Breast epithelium (tissue), 4 donors: ENCODE results near the gene UNC5B. TPM values are rescaled to one million over a fixed set of nuclear protein-coding genes. Genes with fewer than 3 reads are reported as not detected.
A peak's percentile ranks its signal among the peaks of the same experiment; 100 is the strongest.

Experiments
- DNase-seq, 2 donors: peaks; one replicate each; pipeline ENCODE4 v3.0.0-alpha.2; 2019; ENCODE audit warnings: low spot score in 2 of 2
- H3K27ac ChIP-seq, 2 donors: fragments of 200-600 bp; sonication (generic) in 1 of 2; one replicate each; pipeline ENCODE4 v1.5.1; 2016 to 2019; ENCODE audit warnings: mild to moderate bottlenecking in 1 of 2
- H3K27me3 ChIP-seq, 2 donors: fragments of 200-600 bp; sonication (generic) in 1 of 2; one replicate each; pipeline versions ENCODE4 v1.5.1 to v1.6.0; 2017 to 2019; ENCODE audit warnings: control low read depth in 1 of 2, mild to moderate bottlenecking in 1 of 2
- H3K36me3 ChIP-seq: fragments of 200-600 bp; one replicate; pipeline ENCODE4 v1.5.1; 2019
- H3K4me1 ChIP-seq, 2 donors: fragments of 200-600 bp; sonication (generic); one replicate each; pipeline ENCODE4 v1.5.1; 2016 to 2019; ENCODE audit warnings: control low read depth in 1 of 2
- H3K4me3 ChIP-seq, 3 donors: fragments of 200-600 bp; sonication (generic); 1 replicate in 2 of 3; 2 replicates in 1 of 3; pipeline ENCODE4 v1.5.1; 2016 to 2019; ENCODE audit warnings: mild to moderate bottlenecking in 3 of 3, moderate library complexity in 2 of 3
- H3K9me3 ChIP-seq, 2 donors: fragments of 200-600 bp; sonication (generic) in 1 of 2; one replicate each; pipeline ENCODE4 v1.5.1; 2016 to 2019; ENCODE audit warnings: control low read depth in 1 of 2
- CTCF ChIP-seq, 3 donors: fragments of 450-650 bp; IDR thresholded peaks; one replicate each; pipeline ENCODE4 v1.5.1; 2016 to 2017; ENCODE audit warnings: antibody characterized with exemption in 3 of 3, mild to moderate bottlenecking in 3 of 3, moderate library complexity in 3 of 3
- POLR2A ChIP-seq: fragments of 450-650 bp; IDR thresholded peaks from one replicate; pipeline ENCODE4 v1.6.1; 2016; ENCODE audit warnings: antibody characterized with exemption, mild to moderate bottlenecking, moderate library complexity
- POLR2AphosphoS5 ChIP-seq, 3 donors: sonication (generic); formaldehyde crosslinking; IDR thresholded peaks; one replicate each; pipeline ENCODE4 v1.6.1; 2017; ENCODE audit warnings: antibody characterized with exemption in 3 of 3
- intact Hi-C: fragments of 100-400 bp; cut with DNase I; formaldehyde crosslinking; loops from one replicate; pipeline ENCODE4 v1.15.1; 2023; ENCODE audit warnings: low total_unique reads
- total RNA-seq, 3 donors: library from RNA; depleted of rRNA; stranded (reverse); fragments of >200 nt; gene quantifications; one replicate each; pipeline ENCODE4 v1.1.0, GENCODE V29; 2016

The UNC5B gene
- total RNA-seq, 3 donors from 2014 or later: 0.80 to 4.9 (median 3.5) TPM

DNA sequence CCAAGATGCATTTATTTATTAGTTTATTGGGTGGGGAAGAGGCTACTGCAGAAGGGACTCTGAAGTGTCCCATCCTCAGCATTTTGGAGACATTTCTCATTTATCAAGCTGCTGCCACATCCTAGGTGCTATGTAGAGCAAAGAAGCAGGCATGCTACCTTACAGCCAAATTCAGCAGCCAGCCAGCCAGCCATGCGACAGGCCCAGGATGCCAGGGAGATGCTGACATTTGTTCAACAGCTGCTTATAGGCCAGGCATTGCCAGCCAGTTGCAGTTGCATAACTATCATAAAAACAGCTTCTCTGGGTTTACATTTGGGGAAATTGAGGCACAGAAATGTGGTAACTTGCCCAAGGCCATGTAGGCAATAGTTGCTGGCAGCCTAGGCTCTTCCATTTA is 109.0 kb downstream of the UNC5B start:
- peaks cover 2 to 10% of the 10 kb centered on the region in 2 donors for H3K4me1 ChIP-seq
- H3K27ac ChIP-seq: no peak overlapping the region
- TF ChIP-seq CTCF (IDR thresholded peaks at IDR 0.05): no peak
- no peak for TF ChIP-seq POLR2A
- TF ChIP-seq POLR2AphosphoS5 (IDR thresholded peaks at IDR 0.05): no peak
- no peaks in the 10 kb centered on the region for H3K27me3 ChIP-seq
- no peak overlapping the region for H3K4me3 ChIP-seq
- no peak for DNase-seq
- H3K36me3 ChIP-seq: no peaks in the 10 kb centered on the region
- H3K9me3 ChIP-seq: no peaks in the 10 kb centered on the region
- intact Hi-C loops: no loop called here

GRCh38 chr10:71323407-71323806 is 111.0 kb downstream of the UNC5B start:
- Histone ChIP-seq H3K27ac (no peak overlapping the region), H3K36me3 (no peaks in the 10 kb centered on the region), H3K4me1 (peaks cover 2 to 10% of the 10 kb centered on the region in 2 donors), H3K4me3 (no peak overlapping the region), H3K9me3 (no peaks in the 10 kb centered on the region), H3K27me3 (no peaks in the 10 kb centered on the region)
- TF ChIP-seq POLR2A (no peak), CTCF (IDR thresholded peaks at IDR 0.05) (no peak), POLR2AphosphoS5 (IDR thresholded peaks at IDR 0.05) (no peak)
- DNase-seq: no peak
- intact Hi-C loops: no loop called here

GRCh38 chr10:71324743-71325142 is 112.4 kb downstream of the UNC5B start:
- no peak overlapping the region for H3K4me3 ChIP-seq
- intact Hi-C loops: no loop called here
- TF ChIP-seq POLR2AphosphoS5 (IDR thresholded peaks at IDR 0.05): no peak
- no peak for TF ChIP-seq POLR2A
- no peak for TF ChIP-seq CTCF (IDR thresholded peaks at IDR 0.05)
- no peaks in the 10 kb centered on the region for H3K36me3 ChIP-seq
- peaks cover 0 to 8% of the 10 kb centered on the region in 2 donors for H3K4me1 ChIP-seq
- no peaks in the 10 kb centered on the region for H3K9me3 ChIP-seq
- no peak overlapping the region for H3K27ac ChIP-seq
- H3K27me3 ChIP-seq: no peaks in the 10 kb centered on the region
- DNase-seq: no peak

DNA sequence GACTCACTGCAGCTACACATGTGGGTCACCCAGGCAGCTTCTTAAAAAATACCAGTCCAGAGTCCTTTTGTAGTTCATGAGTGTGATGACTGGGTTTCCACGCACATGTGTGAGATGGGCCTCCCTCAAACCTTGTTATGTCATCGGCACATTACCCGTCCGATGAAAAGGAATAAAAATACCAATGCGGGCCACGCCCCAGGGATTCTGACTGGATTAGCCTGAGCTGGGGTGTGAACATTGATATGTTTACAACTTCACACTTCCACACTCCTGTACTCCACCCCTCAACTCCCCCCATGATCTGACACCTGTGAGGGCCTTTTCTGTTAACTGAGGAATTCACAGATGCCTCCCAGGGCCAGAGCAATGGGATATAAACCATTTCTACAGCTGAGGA is 112.9 kb downstream of the UNC5B start:
- no peak for DNase-seq
- H3K27me3 ChIP-seq: no peaks in the 10 kb centered on the region
- peaks cover 0 to 3% of the 10 kb centered on the region in 2 donors for H3K4me1 ChIP-seq
- no peak overlapping the region for H3K27ac ChIP-seq
- no peak for TF ChIP-seq POLR2A
- no peak for TF ChIP-seq CTCF (IDR thresholded peaks at IDR 0.05)
- TF ChIP-seq POLR2AphosphoS5 (IDR thresholded peaks at IDR 0.05): no peak
- H3K9me3 ChIP-seq: no peaks in the 10 kb centered on the region
- intact Hi-C loops: no loop called here
- H3K4me3 ChIP-seq: no peak overlapping the region
- H3K36me3 ChIP-seq: no peaks in the 10 kb centered on the region

DNA sequence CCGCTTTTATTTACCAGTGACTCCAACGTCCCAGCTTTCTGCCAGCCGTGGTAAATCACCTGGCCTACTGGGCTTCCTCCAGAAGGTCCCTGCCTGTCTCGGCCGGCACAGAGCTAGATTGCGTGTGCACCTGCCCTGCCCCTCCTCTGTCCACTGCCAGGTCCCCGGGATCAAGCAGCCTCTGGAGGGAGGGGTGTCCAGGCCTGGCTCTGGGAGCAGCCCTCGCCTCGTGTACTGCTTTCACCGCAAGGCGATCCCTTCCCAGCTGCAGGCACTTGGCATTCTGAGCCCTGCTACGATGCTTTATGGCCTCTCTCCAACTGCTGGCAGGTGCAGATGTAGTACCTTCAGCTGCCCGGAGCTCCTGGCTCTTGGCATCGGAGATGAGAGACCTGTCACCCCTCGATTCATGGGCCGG is 114.1 kb downstream of the UNC5B start:
- intact Hi-C loops: no loop called here
- TF ChIP-seq POLR2AphosphoS5 (IDR thresholded peaks at IDR 0.05) (no peak), CTCF (IDR thresholded peaks at IDR 0.05) (no peak), POLR2A (no peak)

More for the DNA sequence above, 114.1 kb downstream of the UNC5B start:
- H3K9me3 ChIP-seq: no peaks in the 10 kb centered on the region
- no peak overlapping the region for H3K4me3 ChIP-seq
- no peaks in the 10 kb centered on the region for H3K36me3 ChIP-seq
- no peaks in the 10 kb centered on the region for H3K4me1 ChIP-seq
- H3K27ac ChIP-seq: no peak overlapping the region
- H3K27me3 ChIP-seq: no peaks in the 10 kb centered on the region
- DNase-seq: peak in 1 of 2 donors; percentile 63
